GM18951 (cell line): Measurements from ENCODE around the gene ANXA5.
"Not testable (repeated sequence)": the region's sequence is repeated elsewhere in the genome, so short reads cannot be mapped to it uniquely, and the experiment has no call there.

Experiments used
- POLR2A ChIP-seq: IDR thresholded peaks from 4 replicates; pipeline ENCODE4 v1.6.1; 2011; ENCODE audit warnings: mild to moderate bottlenecking; ENCODE audit not compliant: insufficient read length, insufficient read depth; ENCODE audit errors: extremely low read depth
- in situ Hi-C: fragments of 300-500 bp; cut with MboI; formaldehyde crosslinking; loops from one replicate; pipeline ENCODE4 v1.12.0; 2022; ENCODE audit warnings: low sequenced_read_pairs, mixed read lengths, inconsistent platforms; ENCODE audit not compliant: unreplicated experiment

The ANXA5 gene

DNA sequence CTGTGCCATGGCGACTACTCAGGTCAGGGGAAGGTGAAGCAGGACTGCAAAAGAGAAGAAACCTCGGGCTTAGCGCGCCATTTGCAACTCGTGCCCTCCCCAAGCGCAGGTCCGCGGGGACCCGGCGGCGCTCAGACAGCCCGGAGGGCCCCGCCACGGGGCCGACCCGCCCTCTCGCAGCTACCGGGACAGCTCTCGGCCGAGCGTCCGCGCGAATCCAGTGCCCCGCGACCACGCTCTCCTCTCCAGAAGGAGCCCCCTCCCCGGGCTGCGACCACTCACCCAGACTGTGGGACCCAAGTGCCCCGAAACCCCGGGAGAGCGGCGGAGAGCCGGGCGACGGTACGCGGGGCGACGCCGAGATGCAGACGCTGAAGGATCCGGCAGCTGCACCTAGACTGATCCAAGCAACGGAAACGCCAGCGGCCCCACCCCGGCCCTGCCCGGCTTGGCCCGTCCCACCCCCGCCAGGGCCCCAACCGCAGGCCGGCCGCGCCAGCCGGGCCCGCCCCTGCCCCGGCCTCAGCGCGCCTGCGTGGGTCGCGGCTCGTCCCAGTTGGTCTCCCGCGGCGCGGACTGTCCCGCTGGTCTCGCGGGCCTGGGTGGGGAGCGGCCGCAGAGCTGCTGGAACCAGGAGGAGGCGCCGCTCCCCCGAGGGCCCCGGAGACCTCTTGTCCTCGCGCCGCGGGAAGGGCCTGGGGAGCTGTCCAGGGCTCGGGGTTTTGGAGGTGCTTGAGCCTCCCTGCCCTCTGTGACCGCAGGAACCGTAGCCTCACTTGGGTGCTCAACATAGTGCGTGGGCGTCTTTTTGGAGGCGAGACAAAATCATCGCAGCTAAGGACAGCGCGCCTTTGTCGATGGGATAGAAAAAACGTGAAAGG, at the start of gene ANXA5:
Gene ANXA5, minus strand, starts transcription at position 400 of the 881 bp plus-strand sequence. Its CDS starts 391 bp downstream, at position 9.
- in situ Hi-C loops, result no loop called here
- peak; percentile 92 for TF ChIP-seq POLR2A

DNA sequence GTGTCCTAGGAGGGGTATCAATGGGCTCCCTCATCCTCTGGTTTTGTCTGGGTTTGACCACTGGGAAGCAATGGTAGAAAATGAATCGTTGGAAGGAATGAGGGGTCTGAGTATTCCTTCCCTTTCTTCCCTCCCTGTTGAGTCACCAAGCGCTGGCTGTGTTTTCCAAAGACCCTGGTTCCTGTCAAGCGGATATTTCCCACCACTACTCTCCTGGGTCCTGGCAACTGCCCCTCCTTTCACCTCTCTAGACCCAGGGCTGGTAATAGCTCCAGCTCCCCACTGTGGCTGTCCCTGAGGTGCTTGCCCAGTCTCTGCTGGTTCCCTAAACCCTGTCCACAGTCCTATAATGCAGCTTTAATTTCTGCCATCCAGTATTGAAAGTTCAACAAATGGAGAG, 46.0 kb upstream of the ANXA5 start:
- in situ Hi-C loops, result no loop called here
- TF ChIP-seq POLR2A, result no peak

DNA sequence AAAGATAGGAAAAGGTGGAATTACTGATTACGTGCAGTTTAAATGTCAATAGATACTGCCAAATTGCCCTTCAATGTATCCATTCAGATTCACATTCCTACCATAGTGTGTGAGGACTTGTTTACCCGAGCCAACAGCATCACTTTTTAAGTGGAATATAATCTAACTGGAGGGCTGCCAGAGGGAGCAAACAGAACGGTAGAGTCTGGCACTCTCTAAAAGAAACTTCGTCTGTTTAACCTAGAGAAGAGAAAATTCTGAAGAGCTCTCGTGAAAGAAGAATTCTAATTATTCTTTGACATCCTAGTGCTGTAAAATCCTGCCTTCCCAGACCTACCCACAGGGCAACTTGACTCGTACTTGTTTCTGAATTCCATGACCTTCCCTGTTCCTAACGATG, 45.0 kb upstream of the ANXA5 start:
- in situ Hi-C loops, result no loop called here
- no peak for TF ChIP-seq POLR2A

DNA sequence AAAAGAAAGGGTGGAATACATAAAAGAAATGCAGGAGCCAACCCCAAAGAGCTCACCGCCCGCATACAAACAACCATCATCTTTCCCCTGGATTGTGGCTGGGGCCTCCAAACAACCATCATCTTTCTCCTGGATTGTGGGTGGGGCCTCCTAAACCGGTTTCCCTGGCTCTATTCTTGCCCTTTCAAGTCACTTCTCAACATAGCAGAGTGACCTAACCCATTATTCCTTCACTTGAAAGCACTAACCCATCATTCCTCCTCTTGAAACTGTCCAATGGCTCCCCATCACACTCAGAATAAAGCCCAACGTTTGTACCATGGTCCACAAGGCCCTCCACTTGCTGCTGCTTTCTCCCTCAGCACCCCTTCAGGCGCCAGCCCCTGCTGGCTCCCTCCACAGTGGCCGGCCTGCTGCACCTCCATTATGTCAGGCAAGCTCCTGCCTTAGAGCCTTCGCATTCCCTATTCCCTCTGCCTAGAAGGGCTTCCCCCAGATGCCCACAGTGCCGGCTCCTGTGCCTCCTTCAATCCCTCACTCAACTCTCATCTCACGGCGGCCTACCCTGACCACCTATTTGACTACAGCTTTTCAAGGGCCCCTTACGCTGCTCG, 44.1 kb upstream of the ANXA5 start:
- TF ChIP-seq POLR2A, result no peak
- in situ Hi-C loops, result no loop called here

DNA sequence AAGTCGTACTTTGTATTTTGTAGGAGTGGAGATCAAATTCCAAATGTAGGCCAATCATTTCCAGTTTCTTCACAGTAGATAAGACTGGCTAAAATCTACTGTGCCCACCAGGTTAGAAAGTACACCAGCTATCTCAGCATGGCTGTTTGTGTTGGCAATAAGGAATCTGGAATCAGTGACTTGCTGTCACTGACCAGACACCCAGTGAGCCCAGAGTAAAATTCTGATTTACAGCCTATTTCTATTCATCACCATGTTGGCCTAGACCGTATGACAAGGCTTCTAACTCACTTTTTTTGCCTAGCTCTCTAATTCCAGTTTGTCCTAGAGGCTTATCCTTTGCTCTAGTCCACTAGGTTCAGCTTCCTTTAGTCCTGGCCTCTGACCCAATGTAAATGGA, 42.8 kb upstream of the ANXA5 start:
- TF ChIP-seq POLR2A, result no peak
- in situ Hi-C loops, result no loop called here

DNA sequence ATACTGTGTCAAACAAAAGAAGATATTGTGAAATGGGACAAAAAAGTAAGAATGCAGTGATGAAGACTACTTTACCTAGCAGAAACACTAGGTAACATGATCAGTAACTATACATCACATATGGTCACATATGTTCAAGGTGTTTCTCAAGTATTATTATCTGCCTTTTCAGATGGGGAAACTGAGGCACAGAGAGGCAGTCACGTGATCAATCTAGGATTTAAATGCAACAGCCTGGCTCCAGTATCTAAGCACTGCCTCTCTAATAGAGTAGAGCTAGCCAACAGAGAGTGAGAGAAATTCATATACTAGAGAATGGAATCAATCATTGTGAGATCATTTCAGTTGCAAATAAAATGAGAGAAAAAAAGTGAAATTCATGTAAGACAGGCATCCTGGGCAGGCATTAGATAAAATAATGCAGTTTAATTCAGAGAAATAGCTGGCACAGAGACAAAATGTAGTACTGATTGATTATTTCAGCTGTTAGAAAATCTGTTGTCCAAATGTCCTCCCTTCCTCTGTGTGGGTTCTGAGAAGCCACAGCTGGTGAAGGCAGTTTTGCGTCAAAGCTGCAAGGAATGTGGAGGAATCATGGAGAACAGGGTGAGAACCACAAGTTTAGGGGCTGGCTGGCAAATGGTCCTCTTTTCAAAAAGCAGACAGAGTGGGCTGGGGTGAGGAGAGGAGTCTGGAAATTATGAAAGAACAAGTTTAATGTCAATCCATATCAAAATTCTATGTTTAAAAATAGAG, 42.2 kb upstream of the ANXA5 start:
- TF ChIP-seq POLR2A, result no peak
- in situ Hi-C loops, result no loop called here

DNA sequence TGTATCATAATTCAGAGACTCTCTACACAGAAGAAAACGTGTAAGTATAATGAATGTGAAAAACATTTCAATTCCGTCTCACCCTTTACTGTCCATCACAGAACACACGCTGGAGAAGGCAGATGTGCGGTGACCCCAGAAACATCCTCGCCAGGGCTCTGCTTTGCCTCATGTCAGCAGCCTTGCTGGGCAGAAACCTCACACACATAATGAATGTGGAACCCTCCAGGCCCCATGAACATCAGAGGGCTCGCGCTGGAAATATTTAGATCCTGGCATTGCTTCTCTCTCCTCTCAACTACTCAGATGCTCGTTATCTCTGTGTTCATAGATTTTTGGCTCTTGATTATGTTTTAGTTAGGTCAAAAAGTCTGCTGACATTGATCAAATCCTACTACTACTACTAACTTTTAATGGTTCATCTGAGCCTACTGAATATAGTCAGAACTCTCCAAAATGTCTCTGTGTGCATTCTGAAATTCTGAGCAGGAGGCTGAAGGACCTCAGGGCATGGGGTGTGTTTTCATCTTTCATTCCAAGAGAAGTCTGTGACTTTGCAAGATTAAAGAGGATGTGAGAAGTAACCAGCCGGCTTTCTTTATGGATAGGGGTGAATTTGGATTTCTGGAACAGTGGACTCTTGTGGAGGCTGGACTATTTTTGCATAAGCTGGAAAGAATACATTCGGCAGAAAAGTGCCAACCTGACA, 41.2 kb upstream of the ANXA5 start:
- no peak for TF ChIP-seq POLR2A
- in situ Hi-C loops, result no loop called here

DNA sequence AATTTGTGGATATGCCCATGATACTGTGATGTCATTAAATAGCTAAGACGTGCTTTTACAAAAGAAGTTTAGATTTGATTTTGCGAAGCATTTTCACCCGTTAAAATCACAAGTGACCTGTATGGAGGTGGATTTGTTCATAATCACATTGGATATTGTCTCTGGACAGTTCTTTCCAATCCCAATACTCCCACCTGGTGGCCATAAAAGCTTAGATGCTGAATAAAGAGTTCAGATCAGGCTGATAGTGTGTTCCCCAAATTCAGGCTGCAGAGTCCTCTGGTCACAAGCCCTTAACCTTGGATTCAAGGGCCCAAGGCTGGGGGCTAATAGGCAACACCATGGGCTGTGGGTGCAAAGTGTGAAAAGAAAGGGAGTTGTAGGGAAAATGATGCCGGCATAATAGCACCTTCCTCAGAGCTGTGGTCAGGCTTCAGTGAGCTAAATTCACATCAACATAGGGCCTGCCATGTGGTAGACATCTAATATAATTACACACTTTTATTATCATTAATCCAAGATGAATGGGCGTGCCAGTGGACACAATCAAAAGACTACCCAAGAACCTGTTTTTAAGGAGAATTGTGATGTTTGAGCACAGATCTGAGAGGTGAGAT, 40.1 kb upstream of the ANXA5 start:
- no peak for TF ChIP-seq POLR2A
- in situ Hi-C loops, result no loop called here

DNA sequence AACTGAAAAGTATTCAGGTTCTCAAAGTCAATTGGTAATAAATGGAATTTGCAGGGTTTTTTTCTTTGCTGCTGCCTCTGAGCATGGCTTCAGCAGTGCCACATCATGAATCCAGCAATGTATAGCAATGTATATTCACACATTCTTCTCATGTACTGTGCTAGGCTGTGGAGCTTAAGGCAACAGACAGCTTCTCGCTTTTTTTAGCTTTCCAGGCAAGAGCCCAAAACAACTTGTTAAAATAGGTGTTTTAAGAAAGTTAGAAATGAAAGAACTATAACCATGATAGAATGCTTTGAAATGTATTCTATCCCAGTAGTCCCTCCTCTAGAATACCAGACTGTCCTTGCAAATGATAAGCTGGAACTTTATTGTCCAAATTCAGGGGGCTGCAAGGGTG, 37.8 kb upstream of the ANXA5 start:
- no peak for TF ChIP-seq POLR2A
- in situ Hi-C loops, result no loop called here

DNA sequence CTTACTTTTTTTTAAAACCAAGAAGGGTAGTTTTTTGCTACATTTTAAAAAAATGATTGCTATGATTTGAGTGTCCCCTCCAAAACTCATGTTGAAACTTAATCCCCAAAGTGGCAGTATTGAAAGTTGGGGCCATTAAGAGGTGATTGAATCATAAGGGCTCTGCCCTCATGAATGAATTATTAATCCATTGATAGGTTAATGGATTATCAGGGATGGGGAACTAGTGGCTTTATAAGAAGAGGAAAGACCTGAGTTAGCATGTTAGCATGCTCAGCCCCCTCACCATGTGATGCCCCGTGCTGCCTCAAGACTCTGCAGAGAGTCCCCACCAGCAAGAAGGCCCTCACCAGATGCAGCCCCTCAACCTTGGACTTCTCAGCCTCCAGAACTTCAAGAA, 37.2 kb upstream of the ANXA5 start:
- in situ Hi-C loops, result no loop called here
- TF ChIP-seq POLR2A, result no peak

DNA sequence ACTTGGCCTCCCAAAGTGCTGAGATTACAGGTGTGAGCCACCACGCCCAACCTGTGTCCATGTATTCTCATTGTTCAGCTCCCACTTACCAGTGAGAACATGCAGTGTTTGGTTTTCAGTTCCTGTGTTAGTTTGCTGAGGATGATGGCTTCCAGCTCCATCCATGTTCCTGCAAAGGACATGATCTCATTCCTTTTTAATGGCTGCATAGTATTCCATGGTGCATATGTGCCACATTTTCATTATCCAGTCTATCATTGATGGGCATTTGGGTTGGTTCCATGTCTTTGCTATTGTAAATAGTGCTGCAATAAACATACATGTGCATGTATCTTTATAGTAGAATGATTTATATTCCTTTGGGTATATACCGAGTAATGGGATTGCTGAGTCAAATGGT, 33.0 kb upstream of the ANXA5 start:
- in situ Hi-C loops, result not testable (repeated sequence)

DNA sequence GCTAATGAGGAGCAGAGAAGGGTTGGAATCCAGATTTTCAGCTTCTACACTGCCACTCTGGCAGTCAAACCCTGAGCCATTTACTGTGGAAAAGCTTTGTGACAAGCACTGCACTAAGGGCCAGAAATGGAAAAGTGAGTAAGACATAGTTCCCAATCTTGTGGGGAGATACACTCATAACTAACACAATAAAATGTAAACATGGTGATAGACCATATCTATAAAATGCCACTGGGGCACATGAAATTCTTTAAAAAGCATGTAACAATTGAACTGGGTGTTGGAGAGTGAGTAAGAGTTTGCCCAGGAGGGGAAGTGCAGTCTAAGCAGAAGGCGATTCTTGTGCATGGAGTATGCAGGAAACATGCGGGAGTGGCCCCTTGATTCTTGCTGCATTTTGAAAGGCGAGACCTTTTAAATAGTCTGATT, 32.0 kb upstream of the ANXA5 start:
- in situ Hi-C loops, result no loop called here
- no peak for TF ChIP-seq POLR2A

DNA sequence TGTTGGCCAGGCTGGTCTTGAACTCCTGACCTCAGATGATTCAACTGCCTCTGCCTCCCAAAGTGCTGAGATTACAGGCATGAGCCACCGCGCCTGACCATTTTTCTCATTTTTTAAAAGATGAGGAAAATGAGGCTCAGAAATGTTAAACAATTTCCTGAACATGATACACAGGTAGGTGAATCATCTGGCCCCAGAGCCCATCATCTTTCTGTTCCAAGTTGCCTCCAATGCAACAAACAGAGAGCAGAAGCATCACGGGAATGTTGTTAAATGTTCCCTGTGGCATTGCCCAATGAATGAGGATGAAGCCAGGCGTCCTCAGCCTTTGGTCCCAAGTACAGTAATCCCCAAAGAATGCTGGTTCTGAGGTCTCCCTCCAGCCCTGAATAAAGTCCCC, 31.3 kb upstream of the ANXA5 start:
- in situ Hi-C loops, result no loop called here

More for the DNA sequence above, 31.3 kb upstream of the ANXA5 start:
- no peak for TF ChIP-seq POLR2A
